ENCODE measurements around the gene TP53INP2.

The TP53INP2 gene

DNA sequence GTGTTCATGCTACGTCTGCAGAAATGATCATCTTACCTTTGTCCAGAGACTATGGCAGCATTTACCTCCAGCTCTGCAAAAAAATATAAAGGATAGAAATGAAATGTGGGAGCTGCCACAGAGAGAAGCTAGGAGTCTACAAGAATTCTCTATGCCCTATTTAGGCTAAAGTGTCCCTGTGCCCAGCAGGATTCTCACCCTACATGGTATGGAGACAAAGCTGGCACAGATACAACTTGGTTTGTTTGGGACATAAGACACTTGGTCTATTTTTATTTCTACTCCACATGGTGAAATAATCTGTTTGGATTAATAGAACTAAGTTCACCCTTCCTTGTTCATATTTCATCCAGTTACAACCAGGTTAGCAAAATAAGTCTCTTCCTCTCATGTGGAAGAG is 28.4 kb downstream of the TP53INP2 start:
- no peak for DNase-seq

GRCh38 chr20:34736106-34736735 is 32.1 kb downstream of the TP53INP2 start:
- DNase-seq: no peak

GRCh38 chr20:34743039-34743438 is 38.9 kb downstream of the TP53INP2 start:
- no peak for DNase-seq

- DNase-seq: no peak
These were observed 40.2 kb downstream of the TP53INP2 start for GRCh38 chr20:34744340-34744739.

- DNase-seq: no peak
These were observed 40.7 kb downstream of the TP53INP2 start for GRCh38 chr20:34744847-34745246.

DNA sequence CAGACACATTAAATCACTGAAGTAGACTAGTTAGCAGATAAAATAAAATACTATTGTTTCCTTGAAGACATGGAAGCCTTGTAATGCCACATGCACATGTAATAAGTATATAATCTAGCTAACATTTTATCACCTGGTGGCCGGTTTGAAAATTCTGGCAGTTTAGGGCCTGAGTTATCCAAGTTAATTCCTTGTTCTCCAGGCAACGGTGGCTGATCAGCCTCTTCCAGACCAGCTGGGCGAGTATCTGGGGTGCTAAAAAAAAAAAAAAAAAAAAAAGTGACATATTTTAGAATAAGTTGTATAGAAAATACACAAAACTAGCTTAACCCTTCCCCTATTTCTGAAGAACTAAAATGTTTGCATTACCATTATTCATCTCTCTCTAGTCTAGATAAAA is 42.5 kb downstream of the TP53INP2 start:
- no peak for DNase-seq

GRCh38 chr20:34747479-34747878 is 43.3 kb downstream of the TP53INP2 start:
- no peak for DNase-seq

GRCh38 chr20:34748709-34749108 is 44.6 kb downstream of the TP53INP2 start:
- DNase-seq: no peak

GRCh38 chr20:34750484-34750883 is 46.3 kb downstream of the TP53INP2 start:
- no peak for DNase-seq

DNA sequence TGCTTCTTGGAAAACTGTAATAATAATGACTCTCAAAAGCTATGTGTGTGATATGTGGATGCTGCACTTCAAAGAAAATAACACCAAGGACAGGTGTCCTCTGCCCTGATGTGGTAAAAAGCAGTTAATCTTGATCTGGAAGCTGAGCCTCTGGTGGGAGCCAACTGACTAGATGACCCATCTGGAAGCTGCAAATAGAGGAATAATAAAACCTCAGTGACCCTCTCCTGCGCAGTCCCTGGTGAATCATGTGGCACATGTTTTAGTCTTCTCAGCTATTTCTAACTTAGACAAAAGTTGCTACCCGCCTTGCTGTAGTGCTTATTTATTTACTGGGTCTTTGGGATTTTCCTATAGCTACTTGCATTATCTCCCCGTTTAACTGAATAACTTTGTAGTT is 47.3 kb downstream of the TP53INP2 start:
- DNase-seq: no peak

- no peak for DNase-seq
These were observed 49.7 kb downstream of the TP53INP2 start for GRCh38 chr20:34753706-34754461.

DNA sequence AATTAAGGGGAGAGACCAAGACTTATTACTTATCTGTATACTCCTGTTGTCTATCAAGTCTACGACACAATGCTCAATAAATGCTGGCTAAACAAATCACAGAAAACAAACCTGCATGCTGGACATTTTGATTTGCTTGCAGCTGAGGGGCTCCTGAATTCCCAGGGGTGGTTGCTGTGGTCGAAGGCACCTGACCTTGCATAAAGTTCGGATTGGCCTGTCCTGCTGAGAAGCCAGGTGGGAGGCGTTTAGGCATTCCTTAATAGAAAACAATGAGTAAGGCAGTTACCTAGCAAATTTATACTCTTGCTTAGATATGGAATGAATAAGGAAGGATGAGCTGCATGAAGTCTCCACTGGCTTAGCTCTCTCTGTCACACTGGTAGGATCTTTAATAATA is 50.5 kb downstream of the TP53INP2 start:
- no peak for DNase-seq

- no peak for DNase-seq
These were observed 51.2 kb downstream of the TP53INP2 start for GRCh38 chr20:34755367-34755766.

- no peak for DNase-seq
These were observed 57.9 kb downstream of the TP53INP2 start for GRCh38 chr20:34762031-34762555.
